ENCODE data around the gene TGFBR1.

TGFBR1 gene

GRCh38 chr9:99058964-99059921, 45.7 kb upstream of the TGFBR1 start:
- H3K4me3 ChIP-seq (ENCODE audit: low read depth, low read length), result no peak overlapping the region
- TF ChIP-seq, protein P1, sequence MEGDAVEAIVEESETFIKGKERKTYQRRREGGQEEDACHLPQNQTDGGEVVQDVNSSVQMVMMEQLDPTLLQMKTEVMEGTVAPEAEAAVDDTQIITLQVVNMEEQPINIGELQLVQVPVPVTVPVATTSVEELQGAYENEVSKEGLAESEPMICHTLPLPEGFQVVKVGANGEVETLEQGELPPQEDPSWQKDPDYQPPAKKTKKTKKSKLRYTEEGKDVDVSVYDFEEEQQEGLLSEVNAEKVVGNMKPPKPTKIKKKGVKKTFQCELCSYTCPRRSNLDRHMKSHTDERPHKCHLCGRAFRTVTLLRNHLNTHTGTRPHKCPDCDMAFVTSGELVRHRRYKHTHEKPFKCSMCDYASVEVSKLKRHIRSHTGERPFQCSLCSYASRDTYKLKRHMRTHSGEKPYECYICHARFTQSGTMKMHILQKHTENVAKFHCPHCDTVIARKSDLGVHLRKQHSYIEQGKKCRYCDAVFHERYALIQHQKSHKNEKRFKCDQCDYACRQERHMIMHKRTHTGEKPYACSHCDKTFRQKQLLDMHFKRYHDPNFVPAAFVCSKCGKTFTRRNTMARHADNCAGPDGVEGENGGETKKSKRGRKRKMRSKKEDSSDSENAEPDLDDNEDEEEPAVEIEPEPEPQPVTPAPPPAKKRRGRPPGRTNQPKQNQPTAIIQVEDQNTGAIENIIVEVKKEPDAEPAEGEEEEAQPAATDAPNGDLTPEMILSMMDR (IDR thresholded peaks at IDR 0.05; ENCODE audit: low read depth, low read length), result no peak
- in situ Hi-C loops (cut with HindIII; ENCODE audit: low sequenced_read_pairs), result no loop called here
- DNase-seq (ENCODE audit: low read depth, low spot score), result no peak

DNA sequence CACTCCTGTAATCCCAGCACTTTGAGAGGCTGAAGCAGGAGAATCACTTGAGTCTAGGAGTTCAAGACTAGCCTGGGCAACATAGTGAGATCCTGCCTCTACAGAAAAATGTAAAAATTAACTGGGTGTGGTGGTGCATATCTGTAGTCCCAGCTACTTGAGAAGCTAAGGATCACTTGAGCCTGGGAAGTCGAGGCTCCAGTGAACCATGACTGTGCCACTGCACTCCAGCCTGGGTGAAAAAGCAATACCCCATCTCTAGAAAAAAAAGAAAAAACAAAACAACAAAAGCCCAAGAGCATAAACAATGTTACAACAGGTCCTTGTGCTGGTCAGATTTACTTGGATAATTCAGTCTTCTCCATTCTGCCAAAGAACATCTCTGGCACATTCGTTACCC, 44.3 kb upstream of the TGFBR1 start:
- in situ Hi-C loops (cut with HindIII; ENCODE audit: low sequenced_read_pairs), result no loop called here
- TF ChIP-seq, protein P1 (IDR thresholded peaks at IDR 0.05; ENCODE audit: low read depth, low read length), result no peak
- no peak for DNase-seq (ENCODE audit: low read depth, low spot score)
- H3K4me3 ChIP-seq (ENCODE audit: low read depth, low read length), result no peak overlapping the region

- TF ChIP-seq, protein P1 (IDR thresholded peaks at IDR 0.05; ENCODE audit: low read depth, low read length), result no peak
- in situ Hi-C loops (cut with HindIII; ENCODE audit: low sequenced_read_pairs), result no loop called here
- no peak for DNase-seq (ENCODE audit: low read depth, low spot score)
- H3K4me3 ChIP-seq (ENCODE audit: low read depth, low read length), result no peak overlapping the region
Measured at GRCh38 chr9:99062549-99062948, 42.4 kb upstream of the TGFBR1 start.

DNA sequence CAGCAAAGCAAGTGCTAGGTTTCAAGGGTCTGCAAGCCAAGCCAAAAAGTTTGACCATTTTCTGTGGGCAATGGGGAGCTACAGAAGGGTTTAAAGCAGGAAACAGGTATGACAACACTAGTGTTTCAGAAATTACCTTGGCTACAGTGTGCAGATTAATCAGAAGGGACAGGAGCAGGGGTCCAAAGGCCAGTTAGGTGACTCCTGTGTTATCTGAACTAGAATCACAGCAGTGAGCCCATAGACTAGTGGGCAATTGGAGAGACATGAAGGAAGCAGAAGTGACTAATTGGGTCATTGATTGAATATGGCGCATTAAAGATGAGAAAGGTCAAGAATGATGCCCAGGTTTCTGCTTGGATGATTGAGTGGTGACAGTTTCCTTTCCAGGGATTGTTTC, 41.4 kb upstream of the TGFBR1 start:
- in situ Hi-C loops (cut with HindIII; ENCODE audit: low sequenced_read_pairs), result no loop called here
- TF ChIP-seq, protein P1 (IDR thresholded peaks at IDR 0.05; ENCODE audit: low read depth, low read length), result no peak
- no peak overlapping the region for H3K4me3 ChIP-seq (ENCODE audit: low read depth, low read length)
- no peak for DNase-seq (ENCODE audit: low read depth, low spot score)

- TF ChIP-seq, protein P1 (IDR thresholded peaks at IDR 0.05; ENCODE audit: low read depth, low read length), result no peak
- H3K4me3 ChIP-seq (ENCODE audit: low read depth, low read length), result no peak overlapping the region
- DNase-seq (ENCODE audit: low read depth, low spot score), result no peak
- in situ Hi-C loops (cut with HindIII; ENCODE audit: low sequenced_read_pairs), result no loop called here
Measured at GRCh38 chr9:99066571-99066970, 38.3 kb upstream of the TGFBR1 start.

- in situ Hi-C loops (cut with HindIII; ENCODE audit: low sequenced_read_pairs), result no loop called here
- H3K4me3 ChIP-seq (ENCODE audit: low read depth, low read length), result no peak overlapping the region
- TF ChIP-seq, protein P1 (IDR thresholded peaks at IDR 0.05; ENCODE audit: low read depth, low read length), result no peak
- no peak for DNase-seq (ENCODE audit: low read depth, low spot score)
Measured at GRCh38 chr9:99069075-99069474, 35.8 kb upstream of the TGFBR1 start.

All from astrocyte of the spinal cord (primary cell).